K562 (cell line): ENCODE data around the gene VPS18. TPM values are rescaled to one million over a fixed set of nuclear protein-coding genes. Genes with fewer than 3 reads are reported as not detected.
A peak's percentile ranks its signal among the peaks of the same experiment; 100 is the strongest.

Source experiments
- ATAC-seq: fragments of 200-7000 bp; cut with Tn5 transposase; 3 replicates; pipeline ENCODE4 v1.9.1; 2020; ENCODE audit warnings: moderate library complexity
- BruUV-seq: library from RNA; stranded (reverse); fragments of 400-500 nt; replicated peaks from 2 replicates; lab custom pipeline; 2021; lab: Mats Ljungman, UMichigan
- CTCF ChIA-PET: fragments of 300-600 bp; formaldehyde crosslinking; extraction: SDS; loops from one replicate; lab custom pipeline; 2021; ENCODE audit warnings: low intra/inter-chr PET ratio; lab: Yijun Ruan, JAX
- POLR2A ChIA-PET: fragments of 300-600, 350-650 bp; sonication (Branson Sonifier 250); formaldehyde crosslinking; extraction: SDS; loops from one replicate; lab custom pipeline; 2021; ENCODE audit warnings: antibody characterized with exemption, inconsistent platforms; lab: Yijun Ruan, JAX
- DNase-seq, 4 experiments: peaks; one replicate each; pipeline versions ENCODE4 v3.0.0 to v3.0.0-alpha.2; 2011 to 2018; ENCODE audit warnings: low spot score in 3 of 4, mixed read lengths in 3 of 4; ENCODE audit errors: extremely low read depth in 1 of 4
- FAIRE-seq: peaks from 2 replicates; lab custom pipeline; 2011; peaks lifted over from hg19 to GRCh38; lab: Jason Lieb, UNC
- H2AFZ ChIP-seq: 2 replicates; pipeline ENCODE4 v1.6.0; 2011; ENCODE audit warnings: low read depth, low read length, control low read depth, inconsistent platforms
- H3K27ac ChIP-seq: fragments of 200-600 bp; 3 replicates; pipeline ENCODE4 v1.8.0; 2011; ENCODE audit warnings: low read depth, mild to moderate bottlenecking, control low read depth, inconsistent platforms, low read length, moderate library complexity, mixed read lengths; ENCODE audit errors: extremely low read depth
- H3K27me3 ChIP-seq, 2 experiments: fragments of 300-600 bp in 1 of 2; 2 replicates in 1 of 2; 3 replicates in 1 of 2; pipeline versions ENCODE4 v1.6.0 to v1.8.0; 2011; ENCODE audit warnings: inconsistent platforms in 2 of 2, low read length in 2 of 2, mild to moderate bottlenecking in 1 of 2, mixed read lengths in 1 of 2, moderate library complexity in 1 of 2; ENCODE audit not compliant: control insufficient read depth in 2 of 2, insufficient read depth in 2 of 2
- H3K36me3 ChIP-seq: fragments of 300-600 bp; 3 replicates; pipeline ENCODE4 v1.8.0; 2011; ENCODE audit warnings: mild to moderate bottlenecking, low read length, inconsistent platforms; ENCODE audit not compliant: control insufficient read depth, insufficient read depth
- H3K4me1 ChIP-seq, 2 experiments: fragments of 200-600 bp in 1 of 2; replicated peaks in 1 of 2; 2 replicates in 1 of 2; 3 replicates in 1 of 2; pipeline versions ENCODE4 v1.5.1 to v1.8.0; 2011; ENCODE audit warnings: inconsistent platforms in 2 of 2, low read length in 2 of 2, mild to moderate bottlenecking in 1 of 2, mixed read lengths in 1 of 2, moderate library complexity in 1 of 2; ENCODE audit not compliant: control insufficient read depth in 2 of 2, insufficient read depth in 2 of 2
- H3K4me2 ChIP-seq: 2 replicates; pipeline ENCODE4 v1.6.1; 2011; ENCODE audit warnings: low read length, control low read depth, inconsistent platforms, mixed read lengths; ENCODE audit not compliant: insufficient read depth
- H3K4me3 ChIP-seq: fragments of 200-600 bp; sonication (generic), shearing (Covaris generic); 2 replicates; pipeline ENCODE4 v1.5.1; 2016; ENCODE audit warnings: control low read depth, inconsistent platforms
- H3K79me2 ChIP-seq: fragments of 200-600 bp; 3 replicates; pipeline ENCODE4 v1.8.0; 2011; ENCODE audit warnings: low read length, inconsistent platforms; ENCODE audit not compliant: control insufficient read depth, insufficient read depth
- H3K9ac ChIP-seq, 2 experiments: 2 replicates each; pipeline versions ENCODE4 v1.6.0 to v1.6.1; 2011; ENCODE audit warnings: low read depth in 2 of 2, low read length in 2 of 2, control low read depth in 1 of 2, inconsistent platforms in 1 of 2, mild to moderate bottlenecking in 1 of 2, mixed read lengths in 1 of 2; ENCODE audit not compliant: insufficient read depth in 1 of 2
- H3K9me1 ChIP-seq: one replicate; pipeline ENCODE4 v1.6.0; 2011; ENCODE audit warnings: inconsistent platforms, mild to moderate bottlenecking, low read length, moderate library complexity; ENCODE audit not compliant: control insufficient read depth, insufficient read depth
- H3K9me3 ChIP-seq: replicated peaks from 2 replicates; pipeline ENCODE4 v1.5.1; 2011; ENCODE audit warnings: low read depth, low read length, inconsistent platforms; ENCODE audit not compliant: control insufficient read depth, insufficient read depth
- H4K20me1 ChIP-seq: replicated peaks from 2 replicates; pipeline ENCODE4 v1.6.1; 2011; ENCODE audit warnings: low read length, inconsistent platforms, mixed read lengths; ENCODE audit not compliant: control insufficient read depth, insufficient read depth
- FOXM1 ChIP-seq, 2 experiments: fragments of 450-650 bp in 1 of 2; sonication (generic) in 1 of 2; formaldehyde crosslinking in 1 of 2; IDR thresholded peaks; 2 replicates each; pipeline versions ENCODE4 v1.6.1 to v1.9.0; 2017 to 2022; ENCODE audit warnings: low read depth in 2 of 2, mild to moderate bottlenecking in 2 of 2, missing genetic modification reagents in 1 of 2, moderate library complexity in 1 of 2
- HNRNPL ChIP-seq: fragments of 200-400 bp; formaldehyde crosslinking; IDR thresholded peaks from 2 replicates; pipeline ENCODE4 v1.6.1; 2017; ENCODE audit warnings: low read depth, mild to moderate bottlenecking, low read length
- NRF1 ChIP-seq, 2 experiments: fragments of 450-650 bp; IDR thresholded peaks in 1 of 2; conservative IDR thresholded peaks in 1 of 2; 2 replicates each; pipeline ENCODE4 v1.6.1; 2014; ENCODE audit warnings: mild to moderate bottlenecking in 2 of 2
- RBM14 ChIP-seq: fragments of 200-400 bp; formaldehyde crosslinking; IDR thresholded peaks from 2 replicates; pipeline ENCODE4 v1.6.1; 2018; ENCODE audit warnings: low read depth, mild to moderate bottlenecking, low read length, moderate library complexity, borderline replicate concordance; ENCODE audit not compliant: insufficient read depth
- SMARCA4 ChIP-seq: fragments of 450-650 bp; IDR thresholded peaks from 2 replicates; pipeline ENCODE4 v1.6.1; 2016
- WGBS: fragments of 100-300 bp; shearing (Covaris generic); methylation state at CpG from one replicate; pipeline ENCODE4 v1.1.6; 2016; ENCODE audit warnings: low coverage, mixed read lengths; ENCODE audit not compliant: insufficient coverage; ENCODE audit errors: missing lambda C conversion rate; 5-methylcytosine and 5-hydroxymethylcytosine counted together
- in situ Hi-C: fragments of 300-500 bp; cut with MboI; formaldehyde crosslinking; loops from 4 replicates; pipeline ENCODE4 v1.15.0; 2018; ENCODE audit warnings: inconsistent platforms, mixed read lengths
- intact Hi-C: fragments of 100-400 bp; cut with micrococcal nuclease; formaldehyde crosslinking; loops from 2 replicates; pipeline ENCODE4 v1.14.2; 2022
- polyA plus RNA-seq, 8 experiments: library from polyadenylated mRNA; depleted of rRNA in 4 of 8; stranded (reverse) in 5 of 8; unstranded in 3 of 8; fragments of >200 nt; fragmentation: Nextera tagmentation in 2 of 8; fragmentation: Illumina TruSeq in 1 of 8; extraction: Ambion mirVana in 2 of 8; extraction: Trizol in 1 of 8; gene quantifications; 2 replicates each; pipeline versions ENCODE4 v1.2.1 to v1.2.3, GENCODE V29; 2011 to 2014; ENCODE audit warnings: inconsistent platforms in 1 of 8, missing spikeins in 1 of 8
- total RNA-seq, 7 experiments: library from RNA; depleted of rRNA in 6 of 7; stranded (reverse); fragments of >200 nt in 6 of 7; fragmentation: Illumina TruSeq in 2 of 7; extraction: Trizol in 2 of 7; gene quantifications; 2 replicates each; pipeline versions ENCODE4 v1.2.1 to v1.2.3, GENCODE V29; 2011 to 2021; ENCODE audit warnings: low replicate concordance in 1 of 7
- TF ChIP-seq, protein P1 (sequence below): fragments of 450-650 bp; IDR thresholded peaks from 2 replicates; pipeline ENCODE4 v1.6.1; 2016; ENCODE audit warnings: low read depth, mild to moderate bottlenecking, moderate library complexity
- TF ChIP-seq, protein P2 (sequence below): sonication (generic); formaldehyde crosslinking; IDR thresholded peaks from 2 replicates; pipeline ENCODE4 v1.9.0; 2022; ENCODE audit warnings: mild to moderate bottlenecking, missing genetic modification reagents
- TF ChIP-seq, protein P3 (sequence below): sonication (generic); formaldehyde crosslinking; IDR thresholded peaks from 2 replicates; pipeline ENCODE4 v1.9.0; 2022; ENCODE audit warnings: mild to moderate bottlenecking, missing genetic modification reagents

Gene VPS18
- total and polyA plus RNA-seq, 9 of the 15 experiments (the other 6 are each of a cell fraction or from before 2014, with no cell fraction given) = 0.73 to 19.9 (median 8.5) TPM

DNA sequence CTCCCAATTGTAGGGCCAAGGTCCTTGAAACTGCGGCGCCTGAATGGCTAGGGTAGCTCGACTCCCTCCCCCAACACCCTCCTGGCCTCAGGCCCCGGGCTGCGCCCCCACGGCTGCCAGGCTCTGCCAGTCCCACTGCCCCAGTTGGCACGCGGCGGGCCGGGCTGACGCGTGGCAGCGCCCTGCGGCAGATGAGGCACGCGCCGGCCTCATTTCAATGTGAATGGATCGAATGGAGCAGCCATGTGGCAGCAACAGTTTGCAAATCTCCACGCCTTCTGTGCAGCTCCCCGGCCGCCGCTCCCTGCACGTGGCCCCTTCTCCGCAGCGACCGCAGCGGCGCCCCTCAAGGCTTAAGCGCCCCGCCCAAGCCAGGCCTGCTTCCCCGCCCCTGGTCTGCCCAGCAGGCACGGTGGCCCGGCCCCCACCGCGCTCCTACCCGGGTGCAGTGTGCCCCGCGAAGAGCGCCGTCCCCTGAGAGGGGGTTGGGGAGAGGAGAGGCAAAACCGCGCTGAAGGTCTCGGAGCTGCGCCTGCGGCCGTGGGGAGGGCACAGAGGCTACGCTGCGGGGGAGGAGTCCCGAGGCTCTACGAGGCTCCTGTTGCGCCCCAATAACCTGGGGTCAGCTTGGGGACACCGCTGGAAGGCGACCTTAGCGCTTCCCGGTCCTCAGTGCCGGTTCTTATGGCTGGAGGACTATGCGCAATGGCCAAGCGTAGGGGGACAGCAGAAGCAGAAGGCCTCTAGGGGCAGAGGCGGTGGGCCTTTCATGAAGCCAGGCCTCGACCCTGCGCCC lies 31.8 kb downstream of the VPS18 start:
- peak in 3 of 4 experiments; percentile 28 to 58 (median 55) for DNase-seq
- intact Hi-C loops = no loop called here
- Histone ChIP-seq H3K79me2 (no peaks in the 10 kb centered on the region), H3K27me3 (peaks cover 0 to 19% of the 10 kb centered on the region in 2 experiments; a peak in 2 of 5 replicates), H3K4me3 (no peak overlapping the region), H2AFZ (peak overlapping the region; percentile 81; the same call in 1 of the 2 replicates), H3K4me2 (0 out of 2 replicates have a peak overlapping the region, but pooled peaks have one; percentile 8), H3K36me3 (no peaks in the 10 kb centered on the region), H3K9ac (peak overlapping the region in 1 of 2 experiments; percentile 84; a peak in 2 of 4 replicates), H3K27ac (no peak overlapping the region), H4K20me1 (0 out of 2 replicates have a peak, but pooled peaks cover 4% of the 10 kb centered on the region), H3K9me1 (no peaks in the 10 kb centered on the region), H3K9me3 (no peaks in the 10 kb centered on the region), H3K4me1 (peaks cover 12 to 61% of the 10 kb centered on the region in 2 experiments)
- BruUV-seq = no TSS peak
- 42% methylated on average over 42 of the region's 61 CpGs for WGBS
- in situ Hi-C loops = no loop called here
- no peak for FAIRE-seq
- ChIA-PET CTCF (no interaction called here), POLR2A (no interaction called here)
- no peak for ATAC-seq
- no peak for TF ChIP-seq FOXM1 (IDR thresholded peaks at IDR 0.05; ENCODE audit: low read depth)
- no peak for TF ChIP-seq FOXM1 (CRISPR knock-in tag; IDR thresholded peaks at IDR 0.05; ENCODE audit: low read depth)
- TF ChIP-seq SMARCA4 = no peak
- peak; percentile 45; the same call in 1 of the 2 replicates for TF ChIP-seq HNRNPL
- peak in 1 of 2 experiments; percentile 32; a peak in 2 of 4 replicates for TF ChIP-seq NRF1 (conservative IDR thresholded peaks at IDR 0.05 in 1 of 2, IDR thresholded peaks at IDR 0.05 in 1 of 2)
- TF ChIP-seq, protein P1, sequence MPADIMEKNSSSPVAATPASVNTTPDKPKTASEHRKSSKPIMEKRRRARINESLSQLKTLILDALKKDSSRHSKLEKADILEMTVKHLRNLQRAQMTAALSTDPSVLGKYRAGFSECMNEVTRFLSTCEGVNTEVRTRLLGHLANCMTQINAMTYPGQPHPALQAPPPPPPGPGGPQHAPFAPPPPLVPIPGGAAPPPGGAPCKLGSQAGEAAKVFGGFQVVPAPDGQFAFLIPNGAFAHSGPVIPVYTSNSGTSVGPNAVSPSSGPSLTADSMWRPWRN = no peak
- 0 out of 2 replicates have a peak, but pooled peaks have one; percentile 45 for TF ChIP-seq RBM14
- TF ChIP-seq, protein P2, sequence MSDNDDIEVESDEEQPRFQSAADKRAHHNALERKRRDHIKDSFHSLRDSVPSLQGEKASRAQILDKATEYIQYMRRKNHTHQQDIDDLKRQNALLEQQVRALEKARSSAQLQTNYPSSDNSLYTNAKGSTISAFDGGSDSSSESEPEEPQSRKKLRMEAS (CRISPR knock-in tag) = peak; percentile 84
- TF ChIP-seq, protein P3, sequence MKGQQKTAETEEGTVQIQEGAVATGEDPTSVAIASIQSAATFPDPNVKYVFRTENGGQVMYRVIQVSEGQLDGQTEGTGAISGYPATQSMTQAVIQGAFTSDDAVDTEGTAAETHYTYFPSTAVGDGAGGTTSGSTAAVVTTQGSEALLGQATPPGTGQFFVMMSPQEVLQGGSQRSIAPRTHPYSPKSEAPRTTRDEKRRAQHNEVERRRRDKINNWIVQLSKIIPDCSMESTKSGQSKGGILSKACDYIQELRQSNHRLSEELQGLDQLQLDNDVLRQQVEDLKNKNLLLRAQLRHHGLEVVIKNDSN (CRISPR knock-in tag) = peak; percentile 32; the same call in 1 of the 2 replicates
